Prostate gland (tissue), 2 donors: ENCODE results near the gene BEST3.

Source experiments
- CTCF ChIP-seq, 4 experiments: fragments of 200-600 bp in 2 of 4; fragments of 450-650 bp in 2 of 4; sonication (generic) in 2 of 4; IDR thresholded peaks; 1 replicate in 3 of 4; 2 replicates in 1 of 4; pipeline ENCODE4 v1.5.1; 2016 to 2019; ENCODE audit warnings: antibody characterized with exemption in 4 of 4, mild to moderate bottlenecking in 2 of 4, moderate library complexity in 2 of 4
- POLR2A ChIP-seq: fragments of 450-650 bp; IDR thresholded peaks from one replicate; pipeline ENCODE4 v1.6.1; 2016; ENCODE audit warnings: antibody characterized with exemption, mild to moderate bottlenecking
- POLR2AphosphoS5 ChIP-seq: sonication (generic); formaldehyde crosslinking; IDR thresholded peaks from one replicate; pipeline ENCODE4 v1.6.1; 2017; ENCODE audit warnings: antibody characterized with exemption

GRCh38 chr12:69660164-69660863 lies 38.8 kb downstream of the BEST3 start:
- TF ChIP-seq CTCF (IDR thresholded peaks at IDR 0.05) = no peak
- no peak for TF ChIP-seq POLR2AphosphoS5
- TF ChIP-seq POLR2A = no peak
